Subcutaneous abdominal adipose tissue (tissue), 5 donors: ENCODE results near the gene IL31RA.
"Not testable (repeated sequence)": the region's sequence is repeated elsewhere in the genome, so short reads cannot be mapped to it uniquely, and the experiment has no call there.

Experiments
- H3K27ac ChIP-seq: one replicate; pipeline ENCODE4 v1.7.0; 2013; ENCODE audit warnings: low read depth, mild to moderate bottlenecking, inconsistent platforms, low read length, moderate library complexity
- H3K27me3 ChIP-seq, 5 donors: one replicate each; pipeline ENCODE4 v1.7.0; 2013; ENCODE audit warnings: low read length in 5 of 5, inconsistent platforms in 1 of 5; ENCODE audit not compliant: control insufficient read depth in 5 of 5, insufficient read depth in 4 of 5
- H3K36me3 ChIP-seq, 5 donors: one replicate each; pipeline ENCODE4 v1.7.0; 2013; ENCODE audit warnings: low read length in 5 of 5; ENCODE audit not compliant: control insufficient read depth in 5 of 5, insufficient read depth in 5 of 5
- H3K4me1 ChIP-seq, 5 donors: one replicate each; pipeline ENCODE4 v1.7.0; 2013; ENCODE audit warnings: low read length in 5 of 5, mild to moderate bottlenecking in 3 of 5, moderate library complexity in 1 of 5; ENCODE audit not compliant: control insufficient read depth in 5 of 5, insufficient read depth in 5 of 5
- H3K4me3 ChIP-seq, 5 donors: one replicate each; pipeline ENCODE4 v1.7.0; 2013; ENCODE audit warnings: low read length in 5 of 5, low read depth in 1 of 5
- H3K9ac ChIP-seq, 5 donors: one replicate each; pipeline ENCODE4 v1.7.0; 2013; ENCODE audit warnings: low read length in 5 of 5, mild to moderate bottlenecking in 4 of 5, moderate library complexity in 3 of 5
- H3K9me3 ChIP-seq, 5 donors: one replicate each; pipeline ENCODE4 v1.7.0; 2013; ENCODE audit warnings: low read length in 5 of 5; ENCODE audit not compliant: control insufficient read depth in 5 of 5
- donor health status: healthy.
- donor health status: healthy.
- donor health status: healthy.
- donor health status: healthy.
- donor health status: healthy.

The IL31RA gene

GRCh38 chr5:55929020-55929799 lies 78.1 kb downstream of the IL31RA start:
- H3K9ac ChIP-seq = no peak overlapping the region
- H3K4me1 ChIP-seq = no peaks in the 10 kb centered on the region
- no peaks in the 10 kb centered on the region for H3K27me3 ChIP-seq
- H3K9me3 ChIP-seq = no peaks in the 10 kb centered on the region
- H3K27ac ChIP-seq = no peak overlapping the region
- H3K4me3 ChIP-seq = no peak overlapping the region
- peaks cover 0 to 3% (median 0%) of the 10 kb centered on the region in 5 donors for H3K36me3 ChIP-seq

- Histone ChIP-seq H3K9me3 (no peaks in the 10 kb centered on the region), H3K4me3 (no peak overlapping the region), H3K4me1 (peaks cover 0 to 4% (median 0%) of the 10 kb centered on the region in 5 donors), H3K9ac (no peak overlapping the region), H3K36me3 (peaks cover 0 to 7% (median 5%) of the 10 kb centered on the region in 5 donors), H3K27me3 (no peaks in the 10 kb centered on the region), H3K27ac (no peak overlapping the region)
Observed at GRCh38 chr5:55932700-55933099, 81.5 kb downstream of the IL31RA start.

- Histone ChIP-seq H3K9me3 (no peaks in the 10 kb centered on the region), H3K27me3 (no peaks in the 10 kb centered on the region), H3K4me3 (no peak overlapping the region), H3K36me3 (peaks cover 3 to 13% (median 10%) of the 10 kb centered on the region in 5 donors), H3K27ac (no peak overlapping the region), H3K9ac (no peak overlapping the region), H3K4me1 (peaks cover 0 to 4% (median 0%) of the 10 kb centered on the region in 5 donors)
Observed at GRCh38 chr5:55933377-55934114, 82.4 kb downstream of the IL31RA start.

GRCh38 chr5:55934115-55934613 lies 83.0 kb downstream of the IL31RA start:
- Histone ChIP-seq H3K27ac (no peak overlapping the region), H3K36me3 (peaks cover 3 to 18% (median 16%) of the 10 kb centered on the region in 5 donors), H3K4me1 (peaks cover 0 to 4% (median 0%) of the 10 kb centered on the region in 5 donors), H3K4me3 (no peak overlapping the region), H3K9ac (no peak overlapping the region), H3K9me3 (no peaks in the 10 kb centered on the region), H3K27me3 (no peaks in the 10 kb centered on the region)

- Histone ChIP-seq H3K4me1 (peaks cover 0 to 4% (median 0%) of the 10 kb centered on the region in 5 donors), H3K27me3 (no peaks in the 10 kb centered on the region), H3K9ac (no peak overlapping the region), H3K36me3 (peaks cover 6 to 22% (median 20%) of the 10 kb centered on the region in 5 donors), H3K4me3 (no peak overlapping the region), H3K9me3 (no peaks in the 10 kb centered on the region), H3K27ac (no peak overlapping the region)
Observed at GRCh38 chr5:55934720-55935119, 83.6 kb downstream of the IL31RA start.

GRCh38 chr5:55935371-55935770 lies 84.2 kb downstream of the IL31RA start:
- Histone ChIP-seq H3K27ac (no peak overlapping the region), H3K4me3 (no peak overlapping the region), H3K36me3 (peaks cover 8 to 29% (median 24%) of the 10 kb centered on the region in 5 donors), H3K27me3 (no peaks in the 10 kb centered on the region), H3K4me1 (peaks cover 0 to 4% (median 0%) of the 10 kb centered on the region in 5 donors), H3K9me3 (no peaks in the 10 kb centered on the region), H3K9ac (no peak overlapping the region)

GRCh38 chr5:55936100-55936693 lies 85.0 kb downstream of the IL31RA start:
- Histone ChIP-seq H3K4me1 (peaks cover 0 to 4% (median 0%) of the 10 kb centered on the region in 5 donors), H3K9me3 (no peaks in the 10 kb centered on the region), H3K4me3 (no peak overlapping the region), H3K27ac (no peak overlapping the region), H3K27me3 (no peaks in the 10 kb centered on the region), H3K36me3 (peaks cover 14 to 36% (median 31%) of the 10 kb centered on the region in 5 donors), H3K9ac (no peak overlapping the region)

GRCh38 chr5:55937598-55937997 lies 86.4 kb downstream of the IL31RA start:
- not testable (repeated sequence) for H3K27me3 ChIP-seq, H3K27ac ChIP-seq
- peaks cover 22 to 50% (median 45%) of the 10 kb centered on the region in 5 donors for H3K36me3 ChIP-seq

GRCh38 chr5:55941154-55941553 lies 90.0 kb downstream of the IL31RA start:
- not testable (repeated sequence) for H3K9ac ChIP-seq, H3K27me3 ChIP-seq, H3K9me3 ChIP-seq, H3K4me3 ChIP-seq, H3K4me1 ChIP-seq, H3K27ac ChIP-seq
- peaks cover 28 to 68% (median 61%) of the 10 kb centered on the region in 5 donors for H3K36me3 ChIP-seq

More at GRCh38 chr5:55937598-55937997, 86.4 kb downstream of the IL31RA start:
- H3K9ac ChIP-seq, H3K4me3 ChIP-seq, H3K4me1 ChIP-seq, H3K9me3 ChIP-seq: not testable (repeated sequence)
